Measurements from ENCODE around the gene TOLLIP. TPM values are rescaled to one million over a fixed set of nuclear protein-coding genes. Genes with fewer than 3 reads are reported as not detected.
A peak's percentile ranks its signal among the peaks of the same experiment; 100 is the strongest.
"Not testable (repeated sequence)": the region's sequence is repeated elsewhere in the genome, so short reads cannot be mapped to it uniquely, and the experiment has no call there.

TOLLIP gene
- total and polyA plus RNA-seq, 12 donors: 19.0 to 53.6 (median 42.6) TPM

GRCh38 chr11:1348146-1348795 lies 38.8 kb upstream of the TOLLIP start:
- Histone ChIP-seq H3K4me1 (no peaks in the 10 kb centered on the region), H3K27me3 (peaks cover 0 to 20% (median 8%) of the 10 kb centered on the region in 7 donors), H3K36me3 (no peaks in the 10 kb centered on the region), H3K4me3 (no peak overlapping the region), H3K27ac (no peak overlapping the region), H3K9me3 (no peaks in the 10 kb centered on the region)
- 88 to 90% methylated on average over 14 of the region's 14 CpGs for WGBS, 2 donors
- TF ChIP-seq, protein P1, sequence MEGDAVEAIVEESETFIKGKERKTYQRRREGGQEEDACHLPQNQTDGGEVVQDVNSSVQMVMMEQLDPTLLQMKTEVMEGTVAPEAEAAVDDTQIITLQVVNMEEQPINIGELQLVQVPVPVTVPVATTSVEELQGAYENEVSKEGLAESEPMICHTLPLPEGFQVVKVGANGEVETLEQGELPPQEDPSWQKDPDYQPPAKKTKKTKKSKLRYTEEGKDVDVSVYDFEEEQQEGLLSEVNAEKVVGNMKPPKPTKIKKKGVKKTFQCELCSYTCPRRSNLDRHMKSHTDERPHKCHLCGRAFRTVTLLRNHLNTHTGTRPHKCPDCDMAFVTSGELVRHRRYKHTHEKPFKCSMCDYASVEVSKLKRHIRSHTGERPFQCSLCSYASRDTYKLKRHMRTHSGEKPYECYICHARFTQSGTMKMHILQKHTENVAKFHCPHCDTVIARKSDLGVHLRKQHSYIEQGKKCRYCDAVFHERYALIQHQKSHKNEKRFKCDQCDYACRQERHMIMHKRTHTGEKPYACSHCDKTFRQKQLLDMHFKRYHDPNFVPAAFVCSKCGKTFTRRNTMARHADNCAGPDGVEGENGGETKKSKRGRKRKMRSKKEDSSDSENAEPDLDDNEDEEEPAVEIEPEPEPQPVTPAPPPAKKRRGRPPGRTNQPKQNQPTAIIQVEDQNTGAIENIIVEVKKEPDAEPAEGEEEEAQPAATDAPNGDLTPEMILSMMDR (IDR thresholded peaks at IDR 0.05): no peak
- DNase-seq (no peak), ATAC-seq (no peak)
- intact Hi-C loops (cut with DNase I): no loop called here

DNA sequence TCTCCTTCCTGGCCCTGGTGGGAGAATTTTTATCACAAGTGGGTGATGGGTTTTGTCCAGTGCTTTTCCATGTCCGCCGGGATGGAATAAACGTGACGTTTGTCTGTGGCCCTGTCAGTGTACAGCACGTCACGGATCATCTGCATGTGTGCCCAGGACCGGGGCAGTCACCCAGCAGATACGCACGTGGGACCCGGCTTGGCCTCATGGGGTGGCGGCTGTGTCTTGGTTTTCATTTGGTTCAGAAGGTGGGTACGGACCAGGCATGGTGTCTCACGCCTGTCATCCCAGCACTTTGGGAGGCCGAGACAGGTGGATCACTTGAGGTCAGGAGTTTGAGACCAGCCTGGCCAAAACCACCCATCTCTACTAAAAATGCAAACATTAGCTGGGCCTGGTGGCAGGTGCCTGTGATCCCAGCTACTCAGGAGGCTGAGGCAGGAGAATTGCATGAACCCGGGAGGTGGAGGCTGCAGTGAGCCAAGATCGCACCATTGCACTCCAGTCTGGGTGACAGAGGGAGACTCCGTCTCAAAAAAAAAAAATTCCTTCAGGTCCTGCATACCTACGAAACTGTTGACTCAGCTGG lies 38.1 kb upstream of the TOLLIP start:
- H3K27ac ChIP-seq; ATAC-seq; H3K4me1 ChIP-seq; H3K4me3 ChIP-seq; intact Hi-C loops (cut with DNase I); H3K9me3 ChIP-seq; H3K36me3 ChIP-seq; DNase-seq: not testable (repeated sequence)
- peaks cover 0 to 18% (median 8%) of the 10 kb centered on the region in 7 donors for H3K27me3 ChIP-seq
- WGBS, 2 donors: 92 to 94% methylated on average over 18 of the region's 18 CpGs

GRCh38 chr11:1346669-1347390 lies 37.4 kb upstream of the TOLLIP start:
- intact Hi-C loops (cut with DNase I): no loop called here
- H3K9me3 ChIP-seq: no peaks in the 10 kb centered on the region
- H3K27me3 ChIP-seq: peaks cover 0 to 18% (median 8%) of the 10 kb centered on the region in 7 donors
- H3K4me3 ChIP-seq: no peak overlapping the region
- TF ChIP-seq, protein P1 (IDR thresholded peaks at IDR 0.05): no peak
- peak in 1 of 8 donors; percentile 7 for ATAC-seq
- no peaks in the 10 kb centered on the region for H3K36me3 ChIP-seq
- H3K27ac ChIP-seq: no peak overlapping the region
- peaks cover 0 to 6% (median 0%) of the 10 kb centered on the region in 9 donors for H3K4me1 ChIP-seq
- DNase-seq: no peak
- 83 to 88% methylated on average over 28 of the region's 28 CpGs for WGBS, 2 donors

DNA sequence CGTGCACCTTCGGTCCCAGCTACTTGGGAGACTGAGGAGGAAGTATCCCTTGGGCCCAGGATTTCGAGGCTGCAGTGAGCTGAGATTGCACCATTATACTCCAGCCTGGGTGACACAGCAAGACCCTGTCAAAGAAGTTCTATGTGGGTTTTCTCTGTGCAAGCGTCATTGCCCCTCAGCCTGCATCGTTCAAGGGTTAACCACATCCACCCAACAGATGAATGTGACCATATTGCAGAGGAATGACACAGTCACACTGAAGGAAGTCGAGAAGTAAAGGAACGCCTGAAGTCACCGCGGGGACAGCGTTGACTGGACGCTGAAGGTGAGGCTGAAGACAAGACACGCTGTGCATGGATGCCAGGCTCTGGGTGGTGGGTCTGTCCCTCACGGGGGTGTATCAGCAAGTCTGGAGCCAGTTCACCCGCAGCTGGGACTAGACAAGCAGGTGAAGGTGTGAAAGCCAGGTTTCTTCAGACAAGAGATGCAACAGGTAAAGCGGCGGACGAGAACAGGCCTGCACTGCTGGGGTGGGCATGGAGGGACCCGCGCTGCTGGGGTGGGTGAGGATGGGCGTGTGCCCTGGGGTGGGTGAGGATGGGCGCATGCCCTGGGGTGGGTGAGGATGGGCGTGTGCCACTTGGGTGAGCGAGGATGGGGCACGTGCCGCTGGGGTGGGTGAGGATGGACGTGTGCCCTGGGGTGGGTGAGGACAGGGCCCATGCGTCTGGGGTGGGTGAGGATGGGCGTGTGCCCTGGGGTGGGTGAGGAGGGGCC lies 36.5 kb upstream of the TOLLIP start:
- no peaks in the 10 kb centered on the region for H3K9me3 ChIP-seq
- no peak overlapping the region for H3K4me3 ChIP-seq
- H3K27ac ChIP-seq: no peak overlapping the region
- DNase-seq (no peak), ATAC-seq (no peak)
- TF ChIP-seq, protein P1 (IDR thresholded peaks at IDR 0.05): no peak
- 84 to 85% methylated on average over 28 of the region's 28 CpGs for WGBS, 2 donors
- peaks cover 0 to 6% (median 0%) of the 10 kb centered on the region in 9 donors for H3K4me1 ChIP-seq
- no peaks in the 10 kb centered on the region for H3K36me3 ChIP-seq
- H3K27me3 ChIP-seq: peaks cover 0 to 18% (median 8%) of the 10 kb centered on the region in 7 donors
- intact Hi-C loops (cut with DNase I): no loop called here
